Measurements from ENCODE around the gene WWOX.

The WWOX gene

GRCh38 chr16:78515421-78515820, 416.0 kb downstream of the WWOX start:
- Histone ChIP-seq H3K36me3 (ENCODE audit: control insufficient read depth, insufficient read depth, low read length) (no peaks in the 10 kb centered on the region), H3K4me3 (replicated peaks; ENCODE audit: low read depth, low read length) (no peak overlapping the region), H3K27me3 (replicated peaks; ENCODE audit: control insufficient read depth, insufficient read depth, low read length) (no peaks in the 10 kb centered on the region)
- no peak for DNase-seq (ENCODE audit: extremely low read depth, insufficient read length)
- TF ChIP-seq CTCF (IDR thresholded peaks at IDR 0.05; ENCODE audit: insufficient read depth, low read length, poor library complexity, severe bottlenecking) = no peak

GRCh38 chr16:78516006-78516736, 416.7 kb downstream of the WWOX start:
- no peak for DNase-seq (ENCODE audit: extremely low read depth, insufficient read length)
- no peak overlapping the region for H3K4me3 ChIP-seq (replicated peaks; ENCODE audit: low read depth, low read length)
- no peaks in the 10 kb centered on the region for H3K27me3 ChIP-seq (replicated peaks; ENCODE audit: control insufficient read depth, insufficient read depth, low read length)
- no peak for TF ChIP-seq CTCF (IDR thresholded peaks at IDR 0.05; ENCODE audit: insufficient read depth, low read length, poor library complexity, severe bottlenecking)
- H3K36me3 ChIP-seq (ENCODE audit: control insufficient read depth, insufficient read depth, low read length) = no peaks in the 10 kb centered on the region

- Histone ChIP-seq H3K27me3 (replicated peaks; ENCODE audit: control insufficient read depth, insufficient read depth, low read length) (no peaks in the 10 kb centered on the region), H3K36me3 (ENCODE audit: control insufficient read depth, insufficient read depth, low read length) (no peaks in the 10 kb centered on the region), H3K4me3 (replicated peaks; ENCODE audit: low read depth, low read length) (no peak overlapping the region)
- no peak for TF ChIP-seq CTCF (IDR thresholded peaks at IDR 0.05; ENCODE audit: insufficient read depth, low read length, poor library complexity, severe bottlenecking)
- no peak for DNase-seq (ENCODE audit: extremely low read depth, insufficient read length)
These were observed 420.4 kb downstream of the WWOX start for GRCh38 chr16:78519896-78520295.

- Histone ChIP-seq H3K27me3 (replicated peaks; ENCODE audit: control insufficient read depth, insufficient read depth, low read length) (no peaks in the 10 kb centered on the region), H3K36me3 (ENCODE audit: control insufficient read depth, insufficient read depth, low read length) (no peaks in the 10 kb centered on the region), H3K4me3 (replicated peaks; ENCODE audit: low read depth, low read length) (no peak overlapping the region)
- no peak for TF ChIP-seq CTCF (IDR thresholded peaks at IDR 0.05; ENCODE audit: insufficient read depth, low read length, poor library complexity, severe bottlenecking)
- DNase-seq (ENCODE audit: extremely low read depth, insufficient read length) = no peak
These were observed 421.0 kb downstream of the WWOX start for GRCh38 chr16:78520470-78520869.

- DNase-seq (ENCODE audit: extremely low read depth, insufficient read length) = no peak
- no peak for TF ChIP-seq CTCF (IDR thresholded peaks at IDR 0.05; ENCODE audit: insufficient read depth, low read length, poor library complexity, severe bottlenecking)
- no peak overlapping the region for H3K4me3 ChIP-seq (replicated peaks; ENCODE audit: low read depth, low read length)
- H3K27me3 ChIP-seq (replicated peaks; ENCODE audit: control insufficient read depth, insufficient read depth, low read length) = no peaks in the 10 kb centered on the region
- H3K36me3 ChIP-seq (ENCODE audit: control insufficient read depth, insufficient read depth, low read length) = no peaks in the 10 kb centered on the region
These were observed 422.9 kb downstream of the WWOX start for GRCh38 chr16:78522327-78522726.
